HG02678 (cell line): ENCODE measurements around the gene UCK2.

Source experiments
- ATAC-seq: cut with Tn5 transposase; IDR thresholded peaks from one replicate; pipeline ENCODE4 v1.9.1; 2021; ENCODE audit warnings: mild to moderate bottlenecking, moderate library complexity; ENCODE audit not compliant: unreplicated experiment

UCK2 gene

DNA sequence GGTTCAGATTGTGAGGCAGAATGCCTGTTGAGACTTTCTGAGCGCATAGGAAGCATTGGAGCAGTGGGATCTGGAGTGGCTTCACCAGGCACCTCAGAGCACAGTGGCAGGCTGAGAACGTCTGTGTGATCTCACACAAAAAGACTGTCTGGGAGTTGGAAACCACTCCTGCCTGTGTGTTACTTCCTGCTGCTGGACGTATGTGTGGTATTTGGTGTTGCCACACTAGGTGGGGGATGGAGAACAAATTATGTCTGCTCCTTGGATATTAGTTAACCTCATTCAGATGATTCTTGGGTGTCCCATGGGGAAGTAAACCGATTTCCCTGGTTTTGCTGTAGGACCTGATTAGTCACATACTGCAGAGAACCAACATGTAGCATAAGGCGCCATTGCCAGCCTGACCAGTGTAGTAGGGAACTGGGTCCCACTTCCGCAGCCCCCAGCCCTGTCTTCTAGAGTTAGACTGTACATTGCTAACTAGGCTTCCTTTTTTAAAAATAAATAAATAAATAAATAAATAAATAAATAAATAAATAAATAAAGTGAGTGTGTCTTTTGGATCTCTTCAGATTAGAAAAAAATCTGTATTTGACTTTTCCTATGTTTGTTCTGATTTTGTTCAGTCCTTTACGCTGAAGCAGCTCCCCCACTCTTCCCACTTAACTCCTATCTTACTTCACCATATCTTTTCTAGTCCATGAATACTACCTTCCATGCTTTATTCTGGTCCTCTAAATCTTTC, 26.9 kb downstream of the UCK2 start:
- ATAC-seq: peak; percentile 26

DNA sequence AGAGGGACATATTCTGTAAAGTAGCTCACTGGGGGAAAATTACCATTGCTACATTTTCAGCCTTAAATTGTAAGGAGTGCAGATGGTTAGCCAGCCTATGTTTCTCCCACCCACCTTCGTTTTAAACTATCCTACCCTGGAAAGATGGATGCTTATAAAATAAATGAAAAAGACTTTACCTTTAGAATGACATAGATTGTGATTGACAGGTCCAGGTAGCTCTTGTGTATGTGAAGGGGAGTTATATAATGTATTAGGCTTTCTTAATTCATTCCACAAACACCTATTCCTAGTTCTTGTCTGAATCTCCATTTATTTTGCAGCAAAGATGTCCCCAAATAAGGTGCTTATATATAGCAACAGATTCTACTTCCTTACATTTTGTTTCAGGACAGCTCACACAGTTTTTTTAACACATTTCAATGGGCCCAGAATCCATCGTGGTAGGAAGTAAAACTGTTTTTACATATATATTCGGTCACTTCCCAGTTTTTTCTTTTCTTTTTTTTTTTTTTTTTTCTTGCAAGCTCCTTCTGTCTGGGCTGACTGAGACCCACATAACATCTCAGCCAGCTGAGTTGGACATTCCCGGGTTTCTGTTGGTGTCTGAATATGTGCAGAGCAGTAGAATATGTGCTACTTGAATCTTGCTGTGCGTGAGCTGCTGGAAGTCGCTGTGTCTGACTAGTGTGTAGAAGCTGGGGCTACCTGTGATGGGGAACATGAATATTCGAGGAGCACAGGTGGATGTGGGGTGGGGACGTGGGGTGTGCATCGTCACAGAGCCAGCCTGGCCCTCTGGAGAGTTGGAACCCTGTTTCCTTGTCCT, 27.8 kb downstream of the UCK2 start:
- no peak for ATAC-seq

DNA sequence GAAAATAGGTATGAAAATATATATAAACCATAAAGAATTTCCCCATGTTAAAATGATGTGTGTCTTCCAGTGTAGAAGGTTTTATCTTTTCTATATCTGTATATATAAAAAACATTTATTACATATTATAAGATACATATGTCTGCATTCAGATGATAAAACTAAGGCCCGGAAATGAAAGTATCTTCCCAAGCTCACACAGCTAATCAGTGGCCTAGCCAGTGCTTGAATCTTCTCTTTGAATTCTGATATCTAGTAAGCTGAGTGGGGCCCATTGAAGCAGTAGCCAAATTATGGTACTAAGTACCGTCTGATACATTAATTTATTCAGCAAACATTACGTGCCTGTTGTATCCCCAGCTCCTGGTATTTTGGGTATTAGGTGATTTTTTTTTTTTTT, 28.6 kb downstream of the UCK2 start:
- no peak for ATAC-seq

DNA sequence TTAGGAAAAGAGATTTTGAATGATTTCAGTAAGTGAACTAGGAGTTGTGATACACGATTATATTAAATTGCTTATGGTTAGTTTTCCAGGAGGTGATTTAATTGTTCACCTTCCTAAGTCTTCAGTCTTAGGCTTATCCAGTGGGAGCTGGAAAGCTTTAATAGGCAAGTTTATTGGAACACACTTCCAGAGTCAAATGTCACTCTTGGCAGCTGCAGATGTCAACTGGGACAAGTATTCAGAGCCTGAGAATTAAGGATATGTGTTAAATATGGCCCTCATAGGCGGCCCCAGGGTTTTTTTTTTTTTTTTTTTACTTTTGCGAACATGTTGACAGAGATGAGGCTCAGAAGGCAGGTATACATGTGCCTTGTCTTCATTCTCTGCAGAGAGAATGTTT, 29.2 kb downstream of the UCK2 start:
- no peak for ATAC-seq

DNA sequence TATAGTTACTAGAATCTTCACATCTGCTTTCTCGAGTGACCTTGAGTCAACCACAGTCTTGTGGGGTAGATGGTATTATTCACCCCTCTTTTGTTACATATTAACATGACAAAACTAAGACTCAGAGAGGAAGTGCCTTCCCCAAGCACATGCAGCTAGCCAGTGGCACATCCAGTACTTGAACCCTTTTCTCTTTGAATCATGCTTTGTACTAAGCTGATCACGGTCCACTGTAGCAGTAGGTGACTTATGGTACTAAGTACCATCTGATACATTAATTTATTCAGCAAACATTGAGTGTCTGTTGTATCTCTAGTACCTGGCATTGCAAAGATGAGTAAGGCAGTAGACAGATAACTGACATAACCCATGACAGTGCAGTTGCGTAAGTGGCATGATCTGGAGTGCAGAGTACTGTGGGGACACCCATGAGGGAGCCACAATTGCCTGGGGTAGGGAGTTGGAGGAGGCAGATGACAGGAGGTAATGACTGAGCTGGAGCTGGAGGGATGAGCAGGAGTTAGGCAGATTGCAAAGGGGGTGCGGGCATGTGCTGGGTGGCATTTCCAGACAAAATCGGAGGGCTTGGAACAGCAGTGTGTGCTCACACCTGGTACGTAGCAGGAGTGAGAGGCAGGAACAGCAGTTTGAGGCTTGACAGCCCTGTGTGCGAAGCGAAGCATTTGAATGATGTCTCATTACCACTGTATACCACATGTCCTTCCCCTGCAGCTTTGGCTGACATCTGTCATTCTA, 29.8 kb downstream of the UCK2 start:
- peak; percentile 91 for ATAC-seq

DNA sequence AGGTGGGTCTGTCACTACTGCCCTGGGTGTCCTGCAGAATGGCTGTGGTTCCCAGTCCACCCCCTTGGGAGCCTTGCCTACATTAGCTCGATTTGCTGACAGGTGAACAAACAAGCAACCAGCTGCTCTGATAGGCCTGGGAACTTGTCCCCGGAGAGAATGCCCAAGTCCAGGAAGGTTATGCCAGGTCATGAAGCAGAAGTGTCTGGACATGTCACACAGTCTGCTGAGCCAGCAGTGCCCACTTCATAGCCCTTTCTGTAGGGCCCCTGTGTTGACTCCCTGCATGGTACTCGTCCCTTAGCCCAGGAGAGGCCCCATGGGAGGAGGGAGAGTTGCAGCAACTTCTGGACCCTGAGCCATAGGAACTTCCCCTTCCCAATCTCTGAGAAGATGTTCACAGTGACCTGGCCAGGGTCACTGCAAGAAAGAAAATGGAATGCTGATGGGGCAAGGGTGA, 31.0 kb downstream of the UCK2 start:
- ATAC-seq: no peak

DNA sequence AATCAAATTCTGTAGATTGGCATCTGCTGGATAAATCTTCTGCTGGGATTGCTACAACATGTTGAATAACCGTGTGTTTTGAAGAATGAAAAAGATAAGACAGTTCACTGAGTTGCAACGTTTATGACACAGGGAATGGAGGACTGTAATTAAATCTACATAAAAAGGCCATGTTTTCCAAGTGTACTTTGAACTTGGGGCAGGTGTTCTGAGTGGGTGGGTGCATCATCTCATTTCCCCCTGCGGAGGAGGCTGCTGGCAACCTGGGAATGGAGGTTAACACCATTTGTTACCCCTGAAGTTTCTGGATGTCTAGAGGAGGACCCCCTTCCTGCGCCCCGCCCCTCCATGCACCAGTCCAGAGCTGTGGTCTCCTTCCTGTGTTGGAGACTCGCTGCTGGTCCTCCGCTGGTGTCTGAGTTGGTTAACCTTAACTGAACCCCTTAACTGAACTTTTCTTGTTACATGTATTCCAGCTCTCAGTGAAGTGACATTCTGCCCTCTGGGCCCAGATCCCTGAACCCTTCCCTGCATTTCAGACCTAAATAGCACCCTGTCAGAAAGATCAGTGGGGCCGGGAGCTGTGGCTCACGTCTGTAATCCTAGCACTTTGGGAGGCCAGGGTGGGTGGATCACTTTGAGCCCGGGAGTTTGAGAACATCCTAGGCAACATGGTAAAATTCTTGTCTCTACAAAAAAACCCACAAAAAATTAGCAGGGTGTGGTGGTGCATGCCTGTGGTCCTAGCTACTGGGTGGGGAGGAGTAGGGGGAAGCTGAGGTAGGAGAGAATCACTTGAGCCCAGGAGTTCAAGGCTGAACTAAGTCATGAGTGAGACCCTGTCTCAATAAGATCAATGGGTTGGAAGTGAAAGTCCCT, 31.8 kb downstream of the UCK2 start:
- ATAC-seq: no peak

DNA sequence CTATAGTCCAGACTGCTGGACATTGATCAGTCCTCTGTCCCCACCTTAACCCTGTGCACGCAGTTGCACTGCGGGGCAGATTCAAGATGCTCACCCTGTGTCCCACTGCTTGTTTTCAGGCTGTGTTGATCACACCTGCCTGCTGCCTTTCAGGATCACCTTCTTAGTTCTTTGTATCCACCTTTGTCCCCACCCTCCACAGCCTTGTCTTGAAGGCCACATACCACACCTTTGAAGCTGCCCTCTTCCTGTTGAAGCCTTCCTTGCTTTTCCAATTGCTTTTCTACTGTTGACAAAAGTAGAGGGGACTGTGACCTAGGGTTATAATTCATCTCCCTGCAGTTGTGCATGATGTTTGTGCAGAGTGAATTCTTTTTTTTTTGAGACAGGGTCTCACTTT, 32.7 kb downstream of the UCK2 start:
- no peak for ATAC-seq

DNA sequence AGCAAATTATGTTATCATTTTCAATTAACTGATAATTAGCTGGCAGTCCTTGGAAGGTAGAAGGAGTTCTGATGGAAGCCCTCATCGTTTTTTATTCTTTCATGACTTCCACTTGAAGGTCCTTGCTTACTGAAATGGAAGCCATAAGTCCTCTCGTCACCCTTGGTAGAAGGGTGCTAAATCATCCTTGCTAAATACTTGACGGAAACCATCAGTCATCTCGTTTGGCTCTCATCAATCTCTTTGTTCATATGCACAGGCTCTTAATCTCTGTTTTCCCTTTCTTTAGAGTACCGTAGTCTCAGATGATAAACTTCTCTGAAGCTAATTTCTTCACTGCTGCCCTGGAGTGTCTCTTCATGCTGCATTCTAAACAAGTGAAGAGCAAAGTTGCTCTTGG, 34.5 kb downstream of the UCK2 start:
- ATAC-seq: no peak

DNA sequence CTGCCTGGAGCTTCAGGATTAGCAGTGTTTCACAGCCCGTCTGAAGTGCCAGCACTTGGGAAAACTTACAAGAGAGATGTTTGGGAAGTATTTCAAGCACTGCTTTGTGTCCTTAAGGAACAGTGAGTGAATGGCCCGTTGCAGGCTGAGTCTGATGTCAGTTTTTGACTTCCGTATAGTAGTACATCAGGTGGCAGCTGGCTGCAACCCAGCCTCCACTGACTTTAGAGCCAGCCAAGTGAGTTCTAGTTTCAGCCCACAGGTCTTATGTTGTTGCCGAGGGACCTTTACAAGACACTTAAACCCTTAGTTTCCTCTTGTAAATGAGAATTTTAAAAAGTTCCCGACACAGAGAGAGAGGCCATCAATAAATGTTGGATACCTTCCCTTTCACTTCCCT, 35.0 kb downstream of the UCK2 start:
- peak; percentile 93 for ATAC-seq

DNA sequence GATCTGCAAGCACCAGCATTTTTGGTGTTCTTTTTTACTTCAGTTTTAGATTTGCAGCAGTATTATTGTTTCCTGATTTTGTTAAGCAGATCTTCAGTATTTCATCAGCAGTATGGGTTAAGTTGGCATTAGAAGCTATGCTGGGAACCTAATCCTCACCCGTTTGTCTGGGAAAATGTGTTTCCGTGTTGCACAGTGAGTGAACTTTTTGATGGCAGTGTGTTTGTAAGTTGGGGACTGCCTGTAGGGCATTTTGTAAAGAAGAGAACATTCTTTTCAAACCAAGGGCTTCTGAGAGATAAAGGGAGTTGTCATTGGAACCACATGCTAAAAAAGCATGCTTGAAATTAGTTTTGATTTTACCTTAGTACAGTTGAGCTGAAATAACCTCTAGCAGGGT, 35.9 kb downstream of the UCK2 start:
- no peak for ATAC-seq

DNA sequence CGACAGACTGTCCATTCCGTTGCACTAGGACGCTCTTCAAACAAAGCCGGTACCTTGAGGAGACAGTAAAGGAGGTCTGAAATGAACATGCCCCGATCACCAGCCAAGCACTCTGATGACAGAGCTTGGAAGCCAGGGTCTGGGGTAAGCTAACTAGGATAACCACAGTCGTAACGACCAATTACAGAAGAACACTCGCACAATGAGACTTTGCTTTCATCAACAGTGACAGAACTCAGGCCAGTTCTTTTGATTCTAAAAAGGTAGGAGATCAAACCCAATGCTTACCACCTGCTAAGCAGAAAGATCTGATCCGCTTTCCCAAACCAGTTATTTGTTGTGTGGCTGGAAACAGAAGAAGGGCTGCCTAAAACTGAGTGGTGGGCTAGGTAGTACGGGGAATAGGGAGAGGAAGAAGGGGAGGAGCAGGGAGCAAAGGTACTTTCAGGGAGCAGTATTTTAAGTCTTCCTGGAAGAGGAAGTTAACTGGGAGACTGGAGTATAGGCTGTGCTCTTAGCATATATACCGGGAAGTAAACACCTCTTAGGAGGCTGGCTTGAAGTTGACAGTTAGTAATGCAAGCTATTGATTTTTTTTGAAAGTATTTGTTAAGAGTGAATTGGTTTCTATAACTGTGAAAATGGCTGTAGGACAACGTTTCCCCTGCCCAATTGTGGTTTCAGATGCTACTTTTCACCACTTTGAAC, 38.4 kb downstream of the UCK2 start:
- no peak for ATAC-seq

DNA sequence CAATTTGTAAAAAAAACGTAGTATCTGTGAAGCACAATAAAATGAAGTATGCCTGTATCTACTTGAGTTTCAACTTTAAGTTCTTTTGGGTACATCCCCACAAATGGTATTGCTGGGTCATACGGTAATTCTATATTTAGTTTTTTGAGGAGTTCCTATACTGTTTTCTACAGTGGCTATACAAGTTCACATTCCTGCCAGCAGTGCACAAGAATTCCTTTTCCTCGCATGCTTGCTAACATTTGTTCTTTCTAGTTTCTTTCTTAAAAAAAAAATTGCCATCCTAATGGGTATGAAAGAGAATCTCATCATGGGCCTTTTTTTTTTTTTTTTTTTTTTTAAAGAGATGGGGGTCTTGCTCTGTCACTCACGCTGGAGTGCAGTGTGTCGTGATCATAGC, 41.9 kb downstream of the UCK2 start:
- no peak for ATAC-seq

DNA sequence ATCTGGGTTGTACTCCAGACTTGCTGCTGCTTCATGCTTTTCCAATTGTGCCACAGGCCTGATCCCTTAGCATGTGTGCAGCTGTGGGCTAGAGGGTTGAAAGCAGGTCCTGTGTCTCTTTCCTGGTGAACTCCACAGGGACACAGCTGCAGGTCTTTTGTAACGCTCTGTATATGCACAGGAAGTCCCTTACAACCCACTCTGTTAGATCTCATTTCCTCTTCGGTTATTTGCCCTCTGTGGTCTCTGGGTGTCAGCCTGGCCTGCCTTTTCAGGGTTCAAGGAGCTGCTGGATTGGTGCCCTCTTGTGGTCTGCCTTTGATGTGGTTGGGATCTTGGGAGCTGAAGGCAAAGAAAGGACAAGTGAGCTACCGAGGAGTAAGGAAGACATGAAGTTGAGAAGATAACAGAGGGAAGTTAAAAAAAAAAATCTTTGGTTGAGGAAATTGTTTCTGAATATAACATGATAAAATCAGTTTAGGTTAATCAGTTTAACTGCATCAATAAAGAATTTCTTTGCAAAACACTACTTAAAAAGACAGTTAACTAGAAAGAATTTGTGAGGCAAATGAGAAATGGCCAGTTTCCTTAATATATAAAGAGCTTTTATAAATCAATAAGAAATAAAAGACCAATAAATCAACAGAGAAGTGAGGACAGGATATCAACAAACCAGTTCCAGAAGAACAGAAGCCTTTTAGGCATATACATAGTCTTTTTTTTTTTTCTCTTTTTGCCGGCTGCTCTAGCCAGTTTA, 44.1 kb downstream of the UCK2 start:
- ATAC-seq: peak; percentile 81

DNA sequence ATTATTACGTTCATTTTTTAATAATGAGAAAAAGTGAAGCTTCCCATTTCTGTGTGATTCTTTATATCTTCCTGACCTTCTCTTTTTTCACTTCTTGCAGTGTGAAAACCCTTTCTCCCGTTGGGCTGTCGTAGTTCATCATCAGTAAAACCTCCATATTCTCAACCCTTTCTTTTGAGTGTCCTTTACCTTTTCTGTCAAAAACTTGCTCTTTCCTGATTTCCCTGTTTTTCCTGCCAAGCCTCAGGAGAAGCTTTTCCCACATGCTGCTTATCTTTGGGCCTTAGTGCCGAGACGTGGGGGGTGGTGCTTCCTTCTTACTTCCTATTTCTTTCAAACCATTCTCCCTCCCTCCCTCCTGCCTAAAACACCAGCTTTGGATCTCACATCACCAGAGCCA, 46.1 kb downstream of the UCK2 start:
- no peak for ATAC-seq

DNA sequence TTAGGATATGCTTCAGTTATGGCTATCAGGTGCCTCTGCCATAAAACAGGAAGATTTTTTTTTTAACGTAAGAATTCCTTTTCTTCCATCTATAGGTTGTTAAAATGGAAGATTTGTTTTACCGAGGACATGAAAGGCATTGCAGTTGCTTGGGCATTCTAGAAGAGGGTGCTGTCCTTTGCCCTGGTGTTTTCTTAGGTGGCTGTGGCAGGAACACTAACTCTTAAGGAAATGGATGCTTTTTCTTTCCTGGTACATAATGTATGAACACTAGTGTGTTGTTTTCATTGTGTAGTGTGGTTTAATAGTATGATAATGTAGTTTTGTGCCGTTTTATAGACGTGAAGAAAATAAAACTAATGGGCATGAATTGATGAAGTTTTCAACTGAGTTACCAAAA, 47.2 kb downstream of the UCK2 start:
- no peak for ATAC-seq

DNA sequence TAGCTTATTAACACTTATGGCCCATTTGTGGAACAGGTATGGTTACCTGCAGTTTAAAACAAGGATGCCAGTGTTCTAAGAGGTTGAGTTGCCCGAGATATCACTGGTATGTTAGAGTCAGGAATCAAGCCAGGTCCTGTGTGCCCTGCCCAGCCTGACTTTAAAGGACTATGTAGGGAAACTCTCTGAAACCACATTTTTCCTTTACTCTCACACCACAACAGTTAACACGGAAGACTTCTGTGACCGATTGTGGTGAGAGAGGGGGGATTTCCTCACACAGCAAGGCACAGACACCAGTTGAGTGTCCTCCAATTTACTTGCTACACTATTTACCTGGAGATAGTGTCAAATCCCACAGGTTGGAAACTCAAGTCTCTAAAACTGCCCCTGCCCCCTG, 47.8 kb downstream of the UCK2 start:
- ATAC-seq: peak; percentile 26

DNA sequence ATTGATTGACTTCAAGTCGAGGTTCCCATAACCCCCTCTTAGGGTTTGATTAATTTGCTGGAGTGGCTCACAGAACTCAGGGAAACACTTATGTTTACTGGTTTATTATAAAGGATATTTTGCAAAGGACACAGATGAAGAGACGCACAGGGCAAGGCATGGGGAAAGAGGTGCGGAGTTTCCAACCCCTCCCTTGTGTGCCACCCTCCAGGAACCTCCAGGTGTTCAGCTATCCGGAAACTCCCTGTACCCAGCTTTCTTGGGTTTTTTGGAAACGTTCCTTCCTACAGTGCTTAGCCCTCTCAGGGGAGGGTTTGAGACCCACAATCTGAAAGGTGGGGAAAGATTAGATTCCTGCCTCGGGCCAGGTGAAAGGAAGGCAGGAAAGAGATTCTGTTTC, 48.2 kb downstream of the UCK2 start:
- ATAC-seq: no peak

DNA sequence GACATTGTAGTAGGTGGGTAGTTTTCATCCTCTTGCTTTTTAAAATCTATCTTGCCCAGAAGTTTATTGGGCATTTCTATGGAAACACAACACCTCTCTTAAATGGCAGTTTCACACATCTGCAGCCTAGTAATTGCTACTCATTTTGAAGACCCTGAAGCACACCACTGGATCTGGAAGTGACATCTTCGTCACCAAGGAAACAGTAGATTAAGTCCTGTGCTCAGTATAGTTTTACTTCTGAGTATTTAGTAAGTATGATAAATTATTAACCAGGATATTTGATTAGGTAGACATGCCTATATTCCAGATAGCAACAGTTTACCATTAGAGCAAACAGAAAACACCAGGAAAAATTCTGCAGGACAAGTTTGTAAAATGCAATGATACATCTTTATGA, 48.7 kb downstream of the UCK2 start:
- peak; percentile 34 for ATAC-seq
